ENCODE measurements around the gene PDE6A.

DNA sequence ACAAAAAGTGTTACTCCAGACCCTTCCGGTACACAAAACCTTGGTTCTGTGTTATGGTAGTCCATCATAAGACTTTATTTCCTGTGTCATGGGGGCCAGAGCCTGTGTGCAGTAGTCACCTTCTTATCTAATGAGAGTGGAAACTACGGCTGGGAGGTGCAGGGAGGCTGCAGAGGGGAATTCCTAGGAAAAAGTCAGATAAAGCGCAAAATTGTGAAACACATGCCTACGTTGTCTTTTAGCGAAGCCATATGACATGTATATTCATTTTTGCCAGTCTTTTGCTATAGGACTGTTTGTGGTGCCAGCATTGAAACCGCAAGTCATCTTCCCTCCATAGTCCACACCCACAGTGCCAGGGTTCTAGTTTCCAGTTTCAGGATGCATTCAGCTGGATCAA lies 133.7 kb downstream of the PDE6A start:
- TF ChIP-seq, protein P1, sequence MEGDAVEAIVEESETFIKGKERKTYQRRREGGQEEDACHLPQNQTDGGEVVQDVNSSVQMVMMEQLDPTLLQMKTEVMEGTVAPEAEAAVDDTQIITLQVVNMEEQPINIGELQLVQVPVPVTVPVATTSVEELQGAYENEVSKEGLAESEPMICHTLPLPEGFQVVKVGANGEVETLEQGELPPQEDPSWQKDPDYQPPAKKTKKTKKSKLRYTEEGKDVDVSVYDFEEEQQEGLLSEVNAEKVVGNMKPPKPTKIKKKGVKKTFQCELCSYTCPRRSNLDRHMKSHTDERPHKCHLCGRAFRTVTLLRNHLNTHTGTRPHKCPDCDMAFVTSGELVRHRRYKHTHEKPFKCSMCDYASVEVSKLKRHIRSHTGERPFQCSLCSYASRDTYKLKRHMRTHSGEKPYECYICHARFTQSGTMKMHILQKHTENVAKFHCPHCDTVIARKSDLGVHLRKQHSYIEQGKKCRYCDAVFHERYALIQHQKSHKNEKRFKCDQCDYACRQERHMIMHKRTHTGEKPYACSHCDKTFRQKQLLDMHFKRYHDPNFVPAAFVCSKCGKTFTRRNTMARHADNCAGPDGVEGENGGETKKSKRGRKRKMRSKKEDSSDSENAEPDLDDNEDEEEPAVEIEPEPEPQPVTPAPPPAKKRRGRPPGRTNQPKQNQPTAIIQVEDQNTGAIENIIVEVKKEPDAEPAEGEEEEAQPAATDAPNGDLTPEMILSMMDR (IDR thresholded peaks at IDR 0.05) = no peak
- TF ChIP-seq POLR2A (IDR thresholded peaks at IDR 0.05) = no peak

Measured in tibial nerve (tissue), 3 donors.